Spleen (tissue), 11 donors: Measurements from ENCODE around the gene ZCCHC7. TPM values are rescaled to one million over a fixed set of nuclear protein-coding genes. Genes with fewer than 3 reads are reported as not detected.
"Not testable (repeated sequence)": the region's sequence is repeated elsewhere in the genome, so short reads cannot be mapped to it uniquely, and the experiment has no call there.

Experiments
- DNase-seq: peaks from one replicate; pipeline ENCODE4 v3.0.0-alpha.2; 2020
- H3K27ac ChIP-seq, 8 donors: fragments of 200-600 bp; sonication (generic) in 7 of 8; 1 replicate in 4 of 8; 2 replicates in 4 of 8; pipeline versions ENCODE4 v1.5.0 to v1.8.0; 2016 to 2021; ENCODE audit warnings: inconsistent platforms in 4 of 8, mild to moderate bottlenecking in 4 of 8, moderate library complexity in 1 of 8
- H3K27me3 ChIP-seq, 7 donors: fragments of 200-600 bp; sonication (generic) in 6 of 7; replicated peaks in 1 of 7; 1 replicate in 4 of 7; 2 replicates in 3 of 7; pipeline versions ENCODE4 v1.5.0 to v1.8.0; 2016 to 2021; ENCODE audit warnings: inconsistent platforms in 3 of 7, mild to moderate bottlenecking in 1 of 7
- H3K36me3 ChIP-seq, 6 donors: fragments of 200-600 bp; sonication (generic) in 5 of 6; 1 replicate in 4 of 6; 2 replicates in 2 of 6; pipeline versions ENCODE4 v1.5.0 to v1.8.0; 2016 to 2021; ENCODE audit warnings: inconsistent platforms in 2 of 6
- H3K4me1 ChIP-seq, 6 donors: fragments of 200-600 bp; sonication (generic) in 5 of 6; 1 replicate in 3 of 6; 2 replicates in 3 of 6; pipeline versions ENCODE4 v1.5.0 to v1.8.0; 2016 to 2021; ENCODE audit warnings: inconsistent platforms in 3 of 6
- H3K4me3 ChIP-seq, 8 donors: fragments of 200-600 bp; sonication (generic) in 7 of 8; 1 replicate in 4 of 8; 2 replicates in 4 of 8; pipeline versions ENCODE4 v1.5.0 to v1.8.0; 2016 to 2021; ENCODE audit warnings: inconsistent platforms in 4 of 8, mild to moderate bottlenecking in 4 of 8, moderate library complexity in 2 of 8
- H3K9me3 ChIP-seq, 8 donors: fragments of 200-600 bp; sonication (generic) in 7 of 8; 1 replicate in 4 of 8; 2 replicates in 4 of 8; pipeline versions ENCODE4 v1.5.0 to v1.8.0; 2016 to 2021; ENCODE audit warnings: inconsistent platforms in 4 of 8
- CTCF ChIP-seq, 11 experiments: fragments of 200-600 bp in 7 of 11; fragments of 450-650 bp in 4 of 11; sonication (generic) in 4 of 11; IDR thresholded peaks in 8 of 11; conservative IDR thresholded peaks in 3 of 11; 1 replicate in 7 of 11; 2 replicates in 4 of 11; pipeline versions ENCODE4 v1.4.0 to v1.8.0; 2016 to 2021; ENCODE audit warnings: antibody characterized with exemption in 11 of 11, inconsistent platforms in 4 of 11, mild to moderate bottlenecking in 1 of 11
- POLR2A ChIP-seq, 3 donors: fragments of 450-650 bp; IDR thresholded peaks; one replicate each; pipeline ENCODE4 v1.5.1; 2017; ENCODE audit warnings: antibody characterized with exemption in 3 of 3, mild to moderate bottlenecking in 1 of 3
- POLR2AphosphoS5 ChIP-seq, 3 donors: sonication (generic); formaldehyde crosslinking; IDR thresholded peaks; one replicate each; pipeline ENCODE4 v1.5.1; 2017; ENCODE audit warnings: antibody characterized with exemption in 3 of 3
- WGBS, 5 donors: extraction: QIAGEN DNeasy Blood & Tissue Kit in 3 of 5; methylation state at CpG; one replicate each; pipeline versions ENCODE4 v1.1.5 to v1.1.7; 2013 to 2018; 5-methylcytosine and 5-hydroxymethylcytosine counted together
- intact Hi-C: fragments of 100-400 bp; cut with DNase I; formaldehyde crosslinking; loops from one replicate; pipeline ENCODE4 v1.15.0; 2023; ENCODE audit warnings: low total_unique reads
- polyA plus RNA-seq, 3 donors: library from polyadenylated mRNA; stranded (reverse); fragments of 200-250 nt; gene quantifications; one replicate each; pipeline ENCODE4 v1.2.1, GENCODE V29; 2013
- total RNA-seq, 7 donors: library from RNA; depleted of rRNA in 3 of 7; stranded (reverse); fragments of >200 nt in 3 of 7; fragmentation: NEBNext Ultra II Directional in 4 of 7; extraction: Animal tissue kit (Norgen Biotek cat#: 25700) in 4 of 7; gene quantifications; one replicate each; pipeline versions ENCODE4 v1.1.0 to v1.2.1, GENCODE V29; 2016 to 2021
- donor health status: healthy with polysubstance abuse.
- donor health status: DM: no; HTN: no; CAD: no; lungs with moderate emphysema.
- donor health status: DM: no; HTN: no; CAD: no.
- donor health status: Bipolar disorder and iron deficiency.
- donor health status: healthy.
- donor health status: DM: no; HTN: no; CAD: no.
- donor health status: DM: yes; HTN: yes; CAD: no.

ZCCHC7 gene
- total and polyA plus RNA-seq, 10 donors: 17.0 to 50.6 (median 38.1) TPM

- Histone ChIP-seq H3K9me3 (no peaks in the 10 kb centered on the region), H3K27ac (peak overlapping the region; percentile 49 to 82 (median 70)), H3K27me3 (no peaks in the 10 kb centered on the region), H3K4me1 (peaks cover 22 to 90% (median 33%) of the 10 kb centered on the region in 6 donors), H3K4me3 (no peak overlapping the region), H3K36me3 (peaks cover 0 to 32% (median 17%) of the 10 kb centered on the region in 6 donors)
- no peak for DNase-seq
- intact Hi-C loops: no loop called here
- WGBS, 5 donors: 0 to 63% (median 26%) methylated on average over 1 of the region's 1 CpG
- TF ChIP-seq POLR2AphosphoS5 (IDR thresholded peaks at IDR 0.05): no peak
- TF ChIP-seq CTCF (IDR thresholded peaks at IDR 0.05 in 8 of 11, conservative IDR thresholded peaks at IDR 0.05 in 3 of 11): no peak
- no peak for TF ChIP-seq POLR2A (IDR thresholded peaks at IDR 0.05)
Observed at GRCh38 chr9:37301854-37302172, 181.4 kb downstream of the ZCCHC7 start.

- peaks cover 0 to 37% (median 19%) of the 10 kb centered on the region in 6 donors for H3K36me3 ChIP-seq
- 0 to 6% (median 1%) methylated on average over 3 of the region's 3 CpGs for WGBS, 5 donors
- peaks cover 22 to 89% (median 33%) of the 10 kb centered on the region in 6 donors for H3K4me1 ChIP-seq
- peak overlapping the region; percentile 49 to 82 (median 70) for H3K27ac ChIP-seq
- no peaks in the 10 kb centered on the region for H3K27me3 ChIP-seq
- intact Hi-C loops: no loop called here
- H3K4me3 ChIP-seq: no peak overlapping the region
- no peaks in the 10 kb centered on the region for H3K9me3 ChIP-seq
- DNase-seq: no peak
- TF ChIP-seq CTCF (IDR thresholded peaks at IDR 0.05 in 8 of 11, conservative IDR thresholded peaks at IDR 0.05 in 3 of 11) (no peak), POLR2AphosphoS5 (IDR thresholded peaks at IDR 0.05) (peak in 1 of 3 donors; percentile 58), POLR2A (IDR thresholded peaks at IDR 0.05) (no peak)
Observed at GRCh38 chr9:37302277-37302676, 181.9 kb downstream of the ZCCHC7 start.

GRCh38 chr9:37303272-37303671 lies 182.9 kb downstream of the ZCCHC7 start:
- H3K4me1 ChIP-seq: peaks cover 22 to 81% (median 33%) of the 10 kb centered on the region in 6 donors
- H3K9me3 ChIP-seq, DNase-seq, intact Hi-C loops, H3K27me3 ChIP-seq, H3K4me3 ChIP-seq: not testable (repeated sequence)
- peak overlapping the region; percentile 49 to 82 (median 70) for H3K27ac ChIP-seq
- H3K36me3 ChIP-seq: peaks cover 0 to 42% (median 21%) of the 10 kb centered on the region in 6 donors
- 67 to 91% (median 80%) methylated on average over 11 of the region's 11 CpGs for WGBS, 5 donors

- 80 to 92% (median 91%) methylated on average over 3 of the region's 3 CpGs for WGBS, 5 donors
- peak overlapping the region in 1 of 8 donors; percentile 10 for H3K27ac ChIP-seq
- no peak for DNase-seq
- TF ChIP-seq CTCF (IDR thresholded peaks at IDR 0.05 in 8 of 11, conservative IDR thresholded peaks at IDR 0.05 in 3 of 11) (peak in 7 of 11 experiments; percentile 9 to 48 (median 38)), POLR2AphosphoS5 (IDR thresholded peaks at IDR 0.05) (peak in 1 of 3 donors; percentile 28), POLR2A (IDR thresholded peaks at IDR 0.05) (no peak)
- H3K4me1 ChIP-seq: peaks cover 0 to 37% (median 0%) of the 10 kb centered on the region in 6 donors
- no peak overlapping the region for H3K4me3 ChIP-seq
- H3K36me3 ChIP-seq: peaks cover 0 to 70% (median 25%) of the 10 kb centered on the region in 6 donors
- H3K9me3 ChIP-seq: no peaks in the 10 kb centered on the region
- intact Hi-C loops: no loop called here
- H3K27me3 ChIP-seq: no peaks in the 10 kb centered on the region
Observed at GRCh38 chr9:37309136-37309535, 188.8 kb downstream of the ZCCHC7 start.
